Heart left ventricle (tissue), 16 donors: Measurements from ENCODE around the gene SH3BP2. TPM values are rescaled to one million over a fixed set of nuclear protein-coding genes. Genes with fewer than 3 reads are reported as not detected.

Experiments
- ATAC-seq, 4 donors: fragments of 200-7000 bp; cut with Tn5 transposase; one replicate each; pipeline ENCODE4 v1.9.1; 2020 to 2022; ENCODE audit warnings: moderate library complexity in 4 of 4, mild to moderate bottlenecking in 3 of 4, moderate number of reproducible peaks in 1 of 4
- DNase-seq, 5 donors: peaks; one replicate each; pipeline ENCODE4 v3.0.0-alpha.2; 2020
- H3K27ac ChIP-seq, 12 donors: fragments of 200-600 bp; sonication (generic) in 4 of 12; one replicate each; pipeline versions ENCODE4 v1.5.0 to v1.8.0; 2016 to 2022; ENCODE audit warnings: mild to moderate bottlenecking in 2 of 12
- H3K27me3 ChIP-seq, 9 donors: fragments of 200-600 bp; sonication (generic) in 2 of 9; one replicate each; pipeline versions ENCODE4 v1.5.1 to v1.8.0; 2016 to 2022; ENCODE audit warnings: mild to moderate bottlenecking in 3 of 9
- H3K36me3 ChIP-seq, 9 donors: fragments of 200-600 bp; sonication (generic) in 2 of 9; one replicate each; pipeline versions ENCODE4 v1.5.0 to v1.8.0; 2018 to 2022; ENCODE audit warnings: mild to moderate bottlenecking in 2 of 9
- H3K4me1 ChIP-seq, 12 donors: fragments of 200-600 bp; sonication (generic) in 4 of 12; one replicate each; pipeline versions ENCODE4 v1.5.0 to v1.8.0; 2016 to 2022; ENCODE audit warnings: mild to moderate bottlenecking in 3 of 12
- H3K4me3 ChIP-seq, 12 donors: fragments of 200-600 bp; sonication (generic) in 4 of 12; one replicate each; pipeline versions ENCODE4 v1.5.0 to v1.8.0; 2017 to 2022; ENCODE audit warnings: mild to moderate bottlenecking in 9 of 12, moderate library complexity in 4 of 12
- H3K9me3 ChIP-seq, 12 donors: fragments of 200-600 bp; sonication (generic) in 4 of 12; one replicate each; pipeline versions ENCODE4 v1.5.0 to v1.8.0; 2016 to 2022; ENCODE audit warnings: mild to moderate bottlenecking in 1 of 12
- CTCF ChIP-seq, 12 donors: fragments of 200-600 bp; sonication (generic) in 4 of 12; IDR thresholded peaks; one replicate each; pipeline versions ENCODE4 v1.5.0 to v1.8.0; 2018 to 2022; ENCODE audit warnings: antibody characterized with exemption in 12 of 12, mild to moderate bottlenecking in 5 of 12
- POLR2A ChIP-seq, 2 donors: fragments of 450-650 bp; IDR thresholded peaks; one replicate each; pipeline ENCODE4 v1.6.1; 2017; ENCODE audit warnings: antibody characterized with exemption in 2 of 2, mild to moderate bottlenecking in 2 of 2, moderate library complexity in 2 of 2
- WGBS, 4 donors: extraction: QIAGEN DNeasy Blood & Tissue Kit in 2 of 4; methylation state at CpG; one replicate each; pipeline versions ENCODE4 v1.1.5 to v1.1.7; 2013 to 2018; 5-methylcytosine and 5-hydroxymethylcytosine counted together
- intact Hi-C, 10 donors: fragments of 100-400 bp; cut with DNase I; formaldehyde crosslinking; loops; one replicate each; pipeline versions ENCODE4 v1.11.1 to v1.14.2; 2022
- polyA plus RNA-seq, 2 donors: library from polyadenylated mRNA; stranded (reverse); fragments of 200-250 nt; gene quantifications; one replicate each; pipeline ENCODE4 v1.2.3, GENCODE V29; 2013
- total RNA-seq, 9 donors: library from RNA; depleted of rRNA in 2 of 9; stranded (reverse); fragments of >200 nt in 2 of 9; fragmentation: NEBNext Ultra II Directional in 3 of 9; extraction: Animal tissue kit (Norgen Biotek cat#: 25700) in 3 of 9; gene quantifications; one replicate each; pipeline versions ENCODE4 v1.1.0 to v1.2.4, GENCODE V29; 2016 to 2023
- donor health status: ischemic (EF 13 %, LVEDD 7.1; RV severe dilation, severe dysfunction).
- donor health status: healthy with polysubstance abuse.
- donor health status: DM: no; HTN: yes; CAD: no.
- donor health status: DM: no; HTN: no; CAD: no.
- donor health status: ischemic (EF 25% LVEDD 6.9; RV normal size, moderate dysfunction).
- donor health status: ischemic (EF 25% LVEDD 5.7; RV mildly dilated, moderate dysfunction).
- donor health status: healthy.
- donor health status: DM: yes; HTN: yes; CAD: no.
- donor health status: ischemic (EF 35%, LVEDD 5.7; RV mildly dilated, moderate dysfunction).
- donor health status: nonischemic (EF 11% LVEDD 7.7; RV severe dilation, severe dysfunction).
- donor health status: DM: yes; HTN: yes; CAD: no.
- donor health status: PGD.
- donor health status: ischemic (EF 29% LVEDD 5.4; RV normal size, mild dysfunction).
- donor health status: nonischemic (EF 23%, LVEDD 6.1; RV moderate dilation, normal function).

Gene SH3BP2
- total and polyA plus RNA-seq, 11 donors: 10.4 to 70.2 (median 23.5) TPM

- H3K27ac ChIP-seq: peak overlapping the region in 3 of 12 donors; percentile 18 to 33 (median 28)
- H3K4me1 ChIP-seq: peaks cover 29 to 94% (median 86%) of the 10 kb centered on the region in 12 donors
- no peaks in the 10 kb centered on the region for H3K9me3 ChIP-seq
- intact Hi-C loops: no loop called here
- H3K27me3 ChIP-seq: no peaks in the 10 kb centered on the region
- TF ChIP-seq CTCF (IDR thresholded peaks at IDR 0.05) (no peak), POLR2A (IDR thresholded peaks at IDR 0.05) (no peak)
- peaks cover 0 to 9% (median 7%) of the 10 kb centered on the region in 9 donors for H3K36me3 ChIP-seq
- 62 to 74% (median 69%) methylated on average over 4 of the region's 4 CpGs for WGBS, 4 donors
- ATAC-seq (no peak), DNase-seq (no peak)
- no peak overlapping the region for H3K4me3 ChIP-seq
Measured at GRCh38 chr4:2871466-2871865, 78.6 kb downstream of the SH3BP2 start.

- peaks cover 24 to 90% (median 81%) of the 10 kb centered on the region in 12 donors for H3K4me1 ChIP-seq
- TF ChIP-seq CTCF (IDR thresholded peaks at IDR 0.05) (no peak), POLR2A (IDR thresholded peaks at IDR 0.05) (no peak)
- 4 to 16% (median 6%) methylated on average over 2 of the region's 2 CpGs for WGBS, 4 donors
- peak overlapping the region in 3 of 12 donors; percentile 18 to 33 (median 28) for H3K27ac ChIP-seq
- intact Hi-C loops: no loop called here
- no peaks in the 10 kb centered on the region for H3K9me3 ChIP-seq
- H3K4me3 ChIP-seq: no peak overlapping the region
- DNase-seq (no peak), ATAC-seq (no peak)
- peaks cover 0 to 14% (median 11%) of the 10 kb centered on the region in 9 donors for H3K36me3 ChIP-seq
- H3K27me3 ChIP-seq: no peaks in the 10 kb centered on the region
Measured at GRCh38 chr4:2871911-2872310, 79.0 kb downstream of the SH3BP2 start.

GRCh38 chr4:2873329-2873728 lies 80.4 kb downstream of the SH3BP2 start:
- TF ChIP-seq CTCF (IDR thresholded peaks at IDR 0.05) (no peak), POLR2A (IDR thresholded peaks at IDR 0.05) (no peak)
- 58 to 74% (median 67%) methylated on average over 1 of the region's 1 CpG for WGBS, 4 donors
- no peaks in the 10 kb centered on the region for H3K27me3 ChIP-seq
- intact Hi-C loops: no loop called here
- DNase-seq (no peak), ATAC-seq (no peak)
- H3K9me3 ChIP-seq: no peaks in the 10 kb centered on the region
- H3K4me1 ChIP-seq: peaks cover 14 to 84% (median 69%) of the 10 kb centered on the region in 12 donors
- H3K27ac ChIP-seq: peak overlapping the region in 2 of 12 donors; percentile 11 to 41
- peaks cover 0 to 25% (median 20%) of the 10 kb centered on the region in 9 donors for H3K36me3 ChIP-seq
- H3K4me3 ChIP-seq: no peak overlapping the region

- peaks cover 0 to 40% (median 29%) of the 10 kb centered on the region in 9 donors for H3K36me3 ChIP-seq
- 90 to 96% (median 94%) methylated on average over 7 of the region's 7 CpGs for WGBS, 4 donors
- H3K27me3 ChIP-seq: no peaks in the 10 kb centered on the region
- H3K9me3 ChIP-seq: no peaks in the 10 kb centered on the region
- DNase-seq: no peak
- H3K27ac ChIP-seq: no peak overlapping the region
- TF ChIP-seq POLR2A (IDR thresholded peaks at IDR 0.05) (no peak), CTCF (IDR thresholded peaks at IDR 0.05) (no peak)
- H3K4me3 ChIP-seq: no peak overlapping the region
- intact Hi-C loops: no loop called here
- peaks cover 9 to 75% (median 56%) of the 10 kb centered on the region in 12 donors for H3K4me1 ChIP-seq
- no peak for ATAC-seq
Measured at GRCh38 chr4:2874861-2875260, 82.0 kb downstream of the SH3BP2 start.
